Activated CD8-positive, alpha-beta T cell treated with anti-CD3 and anti-CD28 coated beads for 36 hours (primary cell): ENCODE data around the gene DEPDC5. TPM values are rescaled to one million over a fixed set of nuclear protein-coding genes. Genes with fewer than 3 reads are reported as not detected.

Experiments
- ATAC-seq: fragments of 200-7000 bp; cut with Tn5 transposase; one replicate; pipeline ENCODE4 v1.10.0; 2021; ENCODE audit warnings: mild to moderate bottlenecking, moderate library complexity
- CTCF ChIA-PET: fragments of 350-600 bp; sonication (Branson Sonifier 250); formaldehyde crosslinking; loops from one replicate; lab custom pipeline; 2021; ENCODE audit warnings: antibody characterized with exemption; lab: Charles Lee
- POLR2A ChIA-PET: fragments of 350-600 bp; sonication (Branson Sonifier 250); formaldehyde crosslinking; loops from one replicate; lab custom pipeline; 2021; ENCODE audit warnings: antibody characterized with exemption; lab: Charles Lee
- DNase-seq: peaks from one replicate; pipeline ENCODE4 v3.0.0-alpha.2; 2020
- H3K27ac Mint-ChIP-seq: one replicate; pipeline ENCODE4 v1.8.0; 2021; ENCODE audit warnings: mild to moderate bottlenecking, mixed read lengths
- H3K27me3 Mint-ChIP-seq: one replicate; pipeline ENCODE4 v1.8.0; 2021; ENCODE audit warnings: mixed read lengths
- H3K36me3 Mint-ChIP-seq: one replicate; pipeline ENCODE4 v1.8.0; 2021; ENCODE audit warnings: low read depth, mixed read lengths
- H3K4me1 Mint-ChIP-seq: one replicate; pipeline ENCODE4 v1.8.0; 2021; ENCODE audit warnings: low read depth, mixed read lengths
- H3K4me3 Mint-ChIP-seq: one replicate; pipeline ENCODE4 v1.8.0; 2021; ENCODE audit warnings: mild to moderate bottlenecking, moderate library complexity, mixed read lengths
- H3K9me3 Mint-ChIP-seq: one replicate; pipeline ENCODE4 v1.8.0; 2021; ENCODE audit warnings: mixed read lengths
- intact Hi-C: fragments of 100-400 bp; cut with micrococcal nuclease; formaldehyde crosslinking; loops from one replicate; pipeline ENCODE4 v1.10.0; 2022
- total RNA-seq, 2 experiments: library from RNA; stranded (reverse); gene quantifications; one replicate each; pipeline ENCODE4 v1.2.3, GENCODE V29; 2021
- TF ChIP-seq, protein P1 (sequence below): fragments of 200-600 bp; IDR thresholded peaks from one replicate; pipeline ENCODE4 v1.8.0; 2022; ENCODE audit warnings: antibody characterized with exemption, mild to moderate bottlenecking

The DEPDC5 gene
- total RNA-seq, 2 experiments from 2014 or later: 31.6 to 36.4 TPM

DNA sequence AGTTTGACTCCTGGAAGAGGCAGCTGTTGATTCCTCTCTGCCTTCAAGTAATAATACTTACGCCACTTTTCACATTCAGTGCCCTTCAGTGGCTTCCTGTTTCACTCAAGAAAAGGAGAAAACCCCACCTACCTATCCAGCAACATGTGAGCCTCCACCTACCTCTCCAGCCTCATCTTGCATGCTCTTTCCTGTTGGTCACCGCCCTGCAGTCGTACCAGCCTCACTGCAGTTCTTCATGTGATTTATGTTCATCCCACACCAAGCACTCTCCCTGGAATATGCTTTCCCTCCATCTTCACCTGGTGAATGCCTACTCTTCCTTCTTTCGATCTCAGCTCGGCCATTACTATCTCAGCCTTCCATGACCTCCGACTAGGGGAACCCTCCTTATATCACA is 168.7 kb downstream of the DEPDC5 start:
- TF ChIP-seq, protein P1, sequence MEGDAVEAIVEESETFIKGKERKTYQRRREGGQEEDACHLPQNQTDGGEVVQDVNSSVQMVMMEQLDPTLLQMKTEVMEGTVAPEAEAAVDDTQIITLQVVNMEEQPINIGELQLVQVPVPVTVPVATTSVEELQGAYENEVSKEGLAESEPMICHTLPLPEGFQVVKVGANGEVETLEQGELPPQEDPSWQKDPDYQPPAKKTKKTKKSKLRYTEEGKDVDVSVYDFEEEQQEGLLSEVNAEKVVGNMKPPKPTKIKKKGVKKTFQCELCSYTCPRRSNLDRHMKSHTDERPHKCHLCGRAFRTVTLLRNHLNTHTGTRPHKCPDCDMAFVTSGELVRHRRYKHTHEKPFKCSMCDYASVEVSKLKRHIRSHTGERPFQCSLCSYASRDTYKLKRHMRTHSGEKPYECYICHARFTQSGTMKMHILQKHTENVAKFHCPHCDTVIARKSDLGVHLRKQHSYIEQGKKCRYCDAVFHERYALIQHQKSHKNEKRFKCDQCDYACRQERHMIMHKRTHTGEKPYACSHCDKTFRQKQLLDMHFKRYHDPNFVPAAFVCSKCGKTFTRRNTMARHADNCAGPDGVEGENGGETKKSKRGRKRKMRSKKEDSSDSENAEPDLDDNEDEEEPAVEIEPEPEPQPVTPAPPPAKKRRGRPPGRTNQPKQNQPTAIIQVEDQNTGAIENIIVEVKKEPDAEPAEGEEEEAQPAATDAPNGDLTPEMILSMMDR: no peak
- ChIA-PET POLR2A (interaction anchor here (1.1 to 1.6 kb wide), 2 partner anchors 10 to 28 kb away, joined by 3 read pairs; no protein-coding TSS in a partner anchor), CTCF (interaction anchor here (1.3 kb wide), 1 partner anchor 48 kb away, joined by 3 read pairs; no protein-coding TSS in a partner anchor)
- no peak overlapping the region for H3K27ac Mint-ChIP-seq
- intact Hi-C loops: no loop called here
- no peak overlapping the region for H3K4me3 Mint-ChIP-seq
- H3K4me1 Mint-ChIP-seq: peaks cover 7% of the 10 kb centered on the region
- no peaks in the 10 kb centered on the region for H3K9me3 Mint-ChIP-seq
- no peaks in the 10 kb centered on the region for H3K36me3 Mint-ChIP-seq
- DNase-seq (no peak), ATAC-seq (no peak)
- peaks cover 10% of the 10 kb centered on the region for H3K27me3 Mint-ChIP-seq

DNA sequence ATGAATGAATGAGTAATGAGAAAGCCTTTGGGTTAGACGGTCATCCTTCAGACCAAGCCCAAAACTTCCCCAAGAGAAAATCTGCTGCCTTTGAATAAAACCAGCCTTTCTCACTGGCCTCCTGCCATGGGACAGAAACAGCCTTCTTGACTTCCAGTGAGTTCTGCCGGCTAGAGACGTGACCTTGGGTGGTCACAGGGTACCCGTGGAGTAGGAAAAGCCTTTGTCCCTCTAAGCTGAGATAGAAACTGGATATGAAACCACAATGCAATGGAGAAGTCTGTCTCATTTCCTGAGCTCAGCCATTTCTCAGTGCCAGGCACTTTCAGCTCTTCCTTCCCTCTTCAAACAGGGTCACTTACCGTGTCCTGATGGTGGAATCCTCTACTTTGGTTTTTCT is 169.3 kb downstream of the DEPDC5 start:
- Mint-ChIP-seq H3K27ac (no peak overlapping the region), H3K27me3 (peaks cover 12% of the 10 kb centered on the region), H3K4me3 (no peak overlapping the region), H3K9me3 (no peaks in the 10 kb centered on the region), H3K36me3 (no peaks in the 10 kb centered on the region), H3K4me1 (peaks cover 5% of the 10 kb centered on the region)
- intact Hi-C loops: no loop called here
- ChIA-PET CTCF (interaction anchor here (1.3 kb wide), 1 partner anchor 47 kb away, joined by 3 read pairs; no protein-coding TSS in a partner anchor), POLR2A (interaction anchor here (1.6 kb wide), 1 partner anchor 9 kb away, joined by 3 read pairs; no protein-coding TSS in a partner anchor)
- ATAC-seq (no peak), DNase-seq (no peak)
- TF ChIP-seq, protein P1: no peak

DNA sequence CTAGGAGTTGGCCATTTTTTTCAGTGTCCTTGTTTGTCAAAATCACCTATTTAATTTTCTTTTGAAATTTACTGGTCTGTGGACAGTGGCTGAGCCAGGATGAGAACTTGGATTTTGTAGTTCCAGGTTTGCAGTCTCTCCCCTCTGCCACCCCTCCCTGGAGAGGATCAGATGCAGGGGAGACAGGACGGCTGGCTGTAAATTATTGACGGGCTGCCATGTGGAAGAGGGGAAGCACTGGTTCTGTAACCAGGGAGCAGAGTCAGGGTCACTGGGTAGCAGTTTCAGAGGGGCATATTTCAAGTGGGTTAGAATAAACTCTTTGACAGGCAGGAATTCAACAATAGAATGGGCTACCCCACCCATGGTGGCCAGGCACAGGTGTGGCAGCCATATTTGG is 169.9 kb downstream of the DEPDC5 start:
- no peak overlapping the region for H3K27ac Mint-ChIP-seq
- intact Hi-C loops: no loop called here
- peaks cover 5% of the 10 kb centered on the region for H3K4me1 Mint-ChIP-seq
- CTCF ChIA-PET: interaction anchor here (1.3 kb wide), 1 partner anchor 47 kb away, joined by 3 read pairs; no protein-coding TSS in a partner anchor
- ATAC-seq: no peak
- H3K9me3 Mint-ChIP-seq: no peaks in the 10 kb centered on the region
- peaks cover 12% of the 10 kb centered on the region for H3K27me3 Mint-ChIP-seq
- H3K36me3 Mint-ChIP-seq: no peaks in the 10 kb centered on the region
- TF ChIP-seq, protein P1: no peak
- no peak overlapping the region for H3K4me3 Mint-ChIP-seq
- POLR2A ChIA-PET: no interaction called here
- DNase-seq: no peak

DNA sequence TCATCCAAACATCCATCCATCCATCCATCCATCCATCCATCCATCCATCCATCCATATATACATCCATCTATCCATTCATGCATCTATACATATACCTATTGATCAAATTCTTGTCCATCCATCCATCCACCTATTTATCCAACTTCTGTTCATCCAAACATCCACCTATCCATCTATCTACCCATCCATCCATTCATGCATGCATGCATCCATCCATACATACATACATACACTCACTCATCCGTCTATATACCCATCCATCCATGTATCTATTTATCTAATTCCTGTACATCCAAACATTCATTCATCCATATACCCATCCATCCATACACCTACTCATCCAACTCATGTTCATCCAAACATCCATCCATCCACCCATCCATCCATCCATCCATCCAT is 171.2 kb downstream of the DEPDC5 start:
- Mint-ChIP-seq H3K9me3 (no peaks in the 10 kb centered on the region), H3K4me1 (peaks cover 5% of the 10 kb centered on the region), H3K4me3 (no peak overlapping the region), H3K27me3 (peaks cover 14% of the 10 kb centered on the region), H3K36me3 (no peaks in the 10 kb centered on the region), H3K27ac (no peak overlapping the region)
- CTCF ChIA-PET: no interaction called here
- DNase-seq (no peak), ATAC-seq (no peak)
- TF ChIP-seq, protein P1: no peak
- intact Hi-C loops: no loop called here
- POLR2A ChIA-PET: no interaction called here

DNA sequence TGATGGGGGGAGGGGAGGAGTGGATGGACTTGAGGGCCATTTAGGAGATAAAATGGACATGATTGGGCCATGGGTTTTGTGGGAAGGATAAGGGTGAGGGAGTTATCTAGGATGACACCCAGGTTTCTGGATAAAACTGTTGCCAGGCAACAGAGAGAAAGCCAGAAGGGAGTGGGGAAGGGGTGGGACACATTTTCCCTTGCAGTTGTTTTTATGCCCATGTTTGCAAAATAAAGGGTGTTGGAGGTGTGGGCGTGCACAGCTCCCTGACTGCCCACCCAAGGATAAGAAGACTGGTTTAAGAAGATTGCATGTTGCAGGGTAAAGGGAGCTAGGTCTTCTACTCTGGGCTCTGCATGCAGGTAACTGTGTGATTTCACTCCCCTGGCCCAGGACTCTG is 172.2 kb downstream of the DEPDC5 start:
- Mint-ChIP-seq H3K27ac (no peak overlapping the region), H3K4me1 (peaks cover 5% of the 10 kb centered on the region), H3K36me3 (no peaks in the 10 kb centered on the region), H3K4me3 (no peak overlapping the region), H3K9me3 (no peaks in the 10 kb centered on the region), H3K27me3 (peaks cover 14% of the 10 kb centered on the region)
- POLR2A ChIA-PET: no interaction called here
- CTCF ChIA-PET: no interaction called here
- DNase-seq (no peak), ATAC-seq (no peak)
- intact Hi-C loops: no loop called here
- TF ChIP-seq, protein P1: no peak
